LHCN-M2 (cell line): Measurements from ENCODE around the gene GC. TPM values are rescaled to one million over a fixed set of nuclear protein-coding genes. Genes with fewer than 3 reads are reported as not detected.
A peak's percentile ranks its signal among the peaks of the same experiment; 100 is the strongest.
"Not testable (repeated sequence)": the region's sequence is repeated elsewhere in the genome, so short reads cannot be mapped to it uniquely, and the experiment has no call there.

Source experiments
- DNase-seq: peaks from one replicate; pipeline ENCODE4 v3.0.0-alpha.2; 2012; ENCODE audit warnings: low read depth
- total RNA-seq: library from RNA; depleted of rRNA; stranded (reverse); fragments of >200 nt; gene quantifications from 2 replicates; pipeline ENCODE4 v1.2.3, GENCODE V29; 2014

GC gene
- total RNA-seq, 1 experiment from 2014 or later, result not detected

DNA sequence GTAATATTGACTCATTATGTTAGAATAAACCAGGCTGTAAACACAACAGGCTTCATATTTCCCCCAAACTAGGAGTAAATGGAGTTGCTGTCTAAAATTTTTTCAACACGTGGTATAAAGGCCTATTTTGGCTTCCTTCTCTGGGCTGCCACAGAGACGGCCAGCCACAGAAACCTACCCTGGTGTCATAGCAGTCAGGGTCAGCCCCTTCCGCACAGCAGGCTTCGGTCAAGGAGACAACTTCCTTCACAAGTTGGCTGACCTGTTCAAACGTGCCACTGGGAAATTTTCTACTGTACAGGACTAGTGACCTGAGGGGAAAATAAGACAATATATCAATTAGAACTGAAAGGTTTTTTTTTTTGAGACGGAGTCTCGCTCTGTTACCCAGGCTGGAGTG is 15.8 kb downstream of the GC start:
- DNase-seq, result no peak

GRCh38 chr4:71765821-71766383 is 18.0 kb downstream of the GC start:
- DNase-seq, result no peak

- no peak for DNase-seq
Observed at GRCh38 chr4:71765350-71765749, 18.5 kb downstream of the GC start.

DNA sequence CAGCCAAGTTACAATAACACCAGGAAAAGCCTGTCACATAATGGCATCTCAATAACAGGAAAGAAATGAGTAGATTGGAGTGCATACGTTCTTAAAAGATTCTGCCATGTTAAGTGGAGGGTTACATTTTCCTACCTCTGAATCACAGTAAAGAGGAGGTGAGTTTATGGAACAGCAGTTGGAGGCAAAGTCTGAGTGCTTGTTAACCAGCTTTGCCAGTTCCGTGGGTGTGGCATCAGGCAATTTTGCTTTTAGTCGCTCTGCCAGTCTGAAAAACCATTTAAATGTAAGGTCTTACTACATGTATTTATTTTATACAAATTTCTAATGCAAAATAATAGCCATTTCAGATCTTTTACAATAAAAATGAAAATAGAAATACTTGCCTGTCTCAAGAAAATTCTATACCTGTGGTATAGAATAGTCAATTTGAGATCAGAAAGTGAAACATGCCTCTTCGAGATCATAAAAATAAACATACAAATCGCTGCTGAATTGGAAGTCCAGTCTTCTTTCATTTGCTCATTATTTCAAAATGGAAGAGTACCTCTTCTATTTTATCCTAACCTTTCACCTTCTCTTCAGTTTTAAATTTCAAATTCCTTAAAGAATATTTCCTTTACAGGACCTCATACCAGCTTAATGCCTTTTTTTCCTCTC is 31.4 kb downstream of the GC start:
- no peak for DNase-seq

DNA sequence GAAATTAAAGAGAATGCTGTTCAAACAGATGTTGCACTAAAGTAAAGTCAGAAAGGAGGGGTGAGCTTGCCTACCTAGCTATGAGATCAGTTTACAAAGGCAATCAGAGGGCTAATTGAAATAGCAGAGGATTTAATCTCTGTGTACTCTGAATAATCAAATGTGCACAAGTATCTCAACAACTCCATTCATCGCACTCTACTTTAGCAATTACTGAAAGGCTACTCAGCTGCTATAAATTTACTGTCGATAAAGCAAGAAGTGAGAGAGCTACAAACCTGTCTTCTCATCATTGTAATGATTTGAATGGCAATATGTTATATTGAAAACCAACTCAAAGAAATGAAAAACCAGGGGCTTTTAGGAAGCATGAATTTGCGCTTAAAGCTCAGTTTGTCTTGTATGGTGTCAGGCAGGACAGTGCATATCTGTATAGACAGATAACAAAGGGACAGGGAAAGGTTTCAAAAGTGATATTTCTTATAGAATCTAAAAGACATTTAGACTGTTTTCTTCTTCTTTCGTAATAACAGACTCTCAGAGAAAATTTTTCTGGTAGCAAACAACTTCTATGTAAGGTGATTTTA is 34.8 kb downstream of the GC start:
- DNase-seq, result no peak

- no peak for DNase-seq
Observed at GRCh38 chr4:71746379-71746778, 37.5 kb downstream of the GC start.

DNA sequence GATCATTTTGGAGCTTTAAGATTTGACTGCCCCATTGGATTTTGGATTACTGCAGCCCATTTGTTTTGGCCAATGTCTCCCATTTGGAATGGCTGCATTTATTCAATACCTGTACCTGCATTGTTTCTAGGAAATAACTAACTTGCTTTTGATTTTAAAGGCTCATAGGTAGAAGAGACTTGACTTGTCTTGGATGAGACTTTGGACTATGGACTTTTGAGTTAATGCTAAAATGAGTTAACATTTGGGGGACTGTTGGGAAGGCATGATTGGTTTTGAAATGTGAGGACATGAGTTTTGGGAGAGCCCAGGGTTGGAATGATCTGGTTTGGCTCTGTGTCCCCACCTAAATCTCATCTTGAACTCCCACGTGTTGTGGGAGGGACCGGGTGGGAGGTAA is 45.1 kb downstream of the GC start:
- DNase-seq, result not testable (repeated sequence)

DNA sequence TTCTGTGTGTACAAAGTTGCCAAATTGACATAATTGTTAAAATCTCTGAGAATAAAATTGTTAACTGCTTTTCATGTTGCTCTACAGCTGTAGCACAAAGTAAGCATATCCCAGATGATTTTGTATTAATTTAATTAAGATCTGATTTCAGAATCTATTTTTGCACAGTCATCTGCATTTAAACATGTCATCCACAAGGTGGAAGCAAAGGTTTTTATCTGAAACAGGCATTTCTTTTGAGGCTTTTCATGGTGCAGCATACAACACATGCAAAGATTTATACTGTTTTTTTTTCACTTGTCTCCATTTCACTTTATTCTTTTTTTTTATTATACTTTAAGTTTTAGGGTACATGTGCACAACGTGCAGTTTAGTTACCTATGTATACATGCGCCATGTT is 51.2 kb downstream of the GC start:
- DNase-seq, result peak; percentile 1

DNA sequence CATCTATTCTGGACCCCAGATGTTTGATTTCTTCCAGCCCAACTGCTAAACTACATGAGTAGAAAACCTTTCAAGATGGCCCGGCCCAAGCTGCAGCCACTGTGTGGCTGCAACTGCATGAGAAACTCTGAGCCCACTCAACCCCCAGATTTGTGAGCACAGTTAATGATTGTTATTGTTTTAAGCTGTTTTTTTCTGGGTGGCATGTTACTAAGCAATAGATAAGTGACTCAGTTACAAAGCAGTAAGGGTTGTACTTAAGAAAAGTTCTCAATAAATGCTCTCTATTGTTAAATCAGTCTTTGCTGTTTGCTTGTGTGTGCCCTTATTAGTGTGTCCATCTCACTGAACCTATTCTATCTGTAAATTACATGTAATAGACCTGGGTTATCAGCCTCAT is 51.8 kb downstream of the GC start:
- DNase-seq, result no peak

DNA sequence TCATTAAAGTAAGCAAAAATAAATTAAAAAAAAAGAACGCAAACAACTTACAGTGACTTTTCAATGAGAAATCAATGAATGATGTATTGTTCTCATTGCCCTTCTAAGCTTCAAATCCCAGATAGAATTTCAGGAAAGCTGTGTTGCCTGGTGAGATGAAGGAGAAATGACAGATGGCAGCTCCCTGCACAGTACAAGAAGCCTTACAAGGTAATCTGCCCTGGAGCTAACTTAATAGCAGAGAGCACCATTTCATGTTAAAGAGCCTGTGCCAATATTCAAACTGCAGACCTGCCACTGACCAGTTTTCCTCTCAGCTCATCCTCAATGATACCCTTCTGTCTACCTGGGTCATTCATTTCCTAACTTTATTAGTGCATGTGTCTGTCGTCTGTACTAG is 54.0 kb downstream of the GC start:
- DNase-seq, result no peak

- peak; percentile 39 for DNase-seq
Observed at GRCh38 chr4:71713611-71714203, 70.2 kb downstream of the GC start.

- no peak for DNase-seq
Observed at GRCh38 chr4:71711985-71712348, 71.9 kb downstream of the GC start.

DNA sequence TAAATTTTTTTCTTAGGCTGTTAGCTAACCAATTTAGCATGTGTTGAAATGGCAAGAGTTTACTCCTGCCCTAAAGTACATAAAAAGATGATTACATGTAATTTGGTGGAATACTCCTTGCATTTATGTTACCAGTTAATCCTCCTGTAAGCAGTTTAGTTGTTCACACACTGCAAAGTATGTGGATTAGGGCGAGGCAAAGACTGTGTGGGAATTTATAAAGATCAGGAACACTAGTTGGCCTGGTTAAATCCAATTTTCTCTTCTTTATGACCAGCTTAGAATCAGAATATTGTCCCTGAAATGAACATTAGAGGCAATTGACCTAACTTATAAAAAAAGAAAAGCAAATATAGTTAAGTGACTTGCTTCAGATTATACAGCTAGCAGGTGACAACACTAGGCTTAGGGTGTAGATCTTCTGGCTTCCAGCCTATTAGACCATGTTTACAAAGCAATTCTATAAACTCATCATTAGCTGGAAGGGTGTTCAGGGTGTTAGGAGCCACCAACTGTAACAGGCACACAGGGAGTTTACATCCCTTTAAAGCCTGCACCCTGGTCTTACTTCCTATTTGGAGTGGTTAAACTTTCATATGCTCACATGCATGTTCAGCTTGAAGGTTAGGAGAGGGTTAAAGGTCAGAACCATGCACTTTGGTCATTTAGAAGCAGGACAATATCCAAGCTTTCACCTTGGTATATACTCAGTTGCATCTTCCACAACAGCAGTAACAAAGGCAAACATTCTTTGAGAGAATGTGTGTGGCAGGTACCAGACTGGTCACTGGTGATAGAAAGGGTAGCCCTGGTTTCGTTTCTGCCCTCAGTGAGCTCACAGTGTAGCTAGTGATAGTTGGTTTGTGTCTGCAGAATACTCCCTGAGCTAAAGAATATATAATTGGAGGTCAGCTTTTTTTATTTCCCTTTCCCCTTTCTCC is 72.6 kb downstream of the GC start:
- DNase-seq, result no peak

- no peak for DNase-seq
Observed at GRCh38 chr4:71709961-71710360, 73.9 kb downstream of the GC start.

- DNase-seq, result no peak
Observed at GRCh38 chr4:71698141-71698540, 85.7 kb downstream of the GC start.

GRCh38 chr4:71697031-71697430 is 86.8 kb downstream of the GC start:
- no peak for DNase-seq

DNA sequence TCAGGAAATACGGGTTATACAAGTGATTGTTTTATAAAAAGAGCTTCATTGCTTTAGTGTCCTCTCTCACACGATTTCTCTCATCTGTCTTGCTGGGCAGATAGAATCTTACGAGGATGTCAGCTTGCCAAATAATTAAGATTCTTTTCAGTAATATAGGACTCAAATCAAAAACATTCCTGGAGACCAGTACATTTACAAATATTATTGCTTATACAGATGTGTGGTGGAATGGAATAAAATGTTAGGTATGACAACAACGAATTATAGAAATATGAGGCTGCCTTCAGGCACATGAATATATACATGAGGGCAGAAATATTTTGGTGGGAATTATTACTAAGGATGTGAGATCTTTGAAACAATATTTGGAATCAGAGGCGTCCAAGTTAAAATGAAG is 88.9 kb downstream of the GC start:
- no peak for DNase-seq

- no peak for DNase-seq
Observed at GRCh38 chr4:71692963-71693362, 90.9 kb downstream of the GC start.

GRCh38 chr4:71692198-71692597 is 91.7 kb downstream of the GC start:
- no peak for DNase-seq
